Stimulated activated naive CD8-positive, alpha-beta T cell treated with anti-CD3 and anti-CD28 coated beads, Interleukin-15, amount 100 ng/mL, for 72 hours (primary cell): Measurements from ENCODE around the gene NRBP1.
A peak's percentile ranks its signal among the peaks of the same experiment; 100 is the strongest.
"Not testable (repeated sequence)": the region's sequence is repeated elsewhere in the genome, so short reads cannot be mapped to it uniquely, and the experiment has no call there.

Experiments
- ATAC-seq: fragments of 150-1000 bp; cut with Tn5 transposase; 2 replicates; pipeline ENCODE4 v1.10.0; 2021; ENCODE audit warnings: mild to moderate bottlenecking, moderate library complexity
- DNase-seq, 2 donors: peaks; one replicate each; pipeline ENCODE4 v3.0.0; 2021 to 2022
- H3K27ac Mint-ChIP-seq, 2 donors: one replicate each; pipeline ENCODE4 v1.8.0; 2022; ENCODE audit warnings: mild to moderate bottlenecking in 2 of 2, mixed read lengths in 2 of 2, moderate library complexity in 2 of 2
- H3K27me3 Mint-ChIP-seq: one replicate; pipeline ENCODE4 v1.8.0; 2022; ENCODE audit warnings: mixed read lengths
- H3K4me1 Mint-ChIP-seq: one replicate; pipeline ENCODE4 v1.8.0; 2022; ENCODE audit warnings: mild to moderate bottlenecking, mixed read lengths
- H3K4me3 Mint-ChIP-seq, 2 donors: one replicate each; pipeline ENCODE4 v1.8.0; 2022; ENCODE audit warnings: mild to moderate bottlenecking in 2 of 2, mixed read lengths in 2 of 2, moderate library complexity in 1 of 2
- H3K9me3 Mint-ChIP-seq, 2 donors: one replicate each; pipeline ENCODE4 v1.8.0; 2022; ENCODE audit warnings: mixed read lengths in 2 of 2

NRBP1 gene

DNA sequence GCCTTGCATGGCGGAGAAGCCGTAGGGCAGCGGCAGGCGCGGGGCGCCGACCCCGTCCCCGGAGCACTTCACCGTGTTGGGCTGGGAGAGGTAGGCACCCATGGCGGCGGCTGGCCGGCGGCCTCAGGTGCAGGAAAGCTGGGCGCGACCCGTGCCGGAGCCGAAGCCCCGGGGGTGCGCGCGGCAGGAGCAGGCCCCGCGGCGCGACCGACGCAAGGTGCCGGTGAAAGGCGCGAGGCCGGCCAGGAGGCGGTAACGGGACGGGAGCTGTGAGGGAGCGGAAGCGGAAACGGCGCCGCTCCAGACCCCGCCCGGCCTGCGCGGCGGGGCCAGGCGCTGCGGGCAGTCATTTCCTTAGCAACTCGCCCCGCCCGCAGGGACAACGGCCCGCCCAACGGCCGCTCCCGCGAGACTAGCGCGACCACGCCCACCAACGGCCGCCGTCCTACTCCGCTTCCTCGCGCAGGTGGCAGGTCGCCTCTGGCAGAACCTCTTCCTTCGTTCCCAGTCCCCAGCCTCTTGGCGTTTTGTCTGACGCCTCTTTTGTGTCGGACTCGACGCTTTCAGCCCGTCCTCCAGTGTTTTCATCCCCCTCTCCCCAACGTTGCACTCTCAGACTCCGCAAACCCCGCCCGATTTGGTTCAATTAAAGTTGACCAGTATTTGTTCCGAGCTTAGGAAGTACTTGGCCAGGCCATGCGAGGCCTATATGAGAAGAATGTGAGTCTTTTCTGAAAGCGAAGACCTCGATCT lies 18.9 kb upstream of the NRBP1 start, which contains the start of gene PPM1G:
TSS of gene PPM1G (minus strand) at position 271 of the 753 bp plus-strand sequence. CDS start at position 102, 169 bp downstream.
- peaks cover 0 to 4% of the 10 kb centered on the region in 2 donors for H3K9me3 Mint-ChIP-seq

DNA sequence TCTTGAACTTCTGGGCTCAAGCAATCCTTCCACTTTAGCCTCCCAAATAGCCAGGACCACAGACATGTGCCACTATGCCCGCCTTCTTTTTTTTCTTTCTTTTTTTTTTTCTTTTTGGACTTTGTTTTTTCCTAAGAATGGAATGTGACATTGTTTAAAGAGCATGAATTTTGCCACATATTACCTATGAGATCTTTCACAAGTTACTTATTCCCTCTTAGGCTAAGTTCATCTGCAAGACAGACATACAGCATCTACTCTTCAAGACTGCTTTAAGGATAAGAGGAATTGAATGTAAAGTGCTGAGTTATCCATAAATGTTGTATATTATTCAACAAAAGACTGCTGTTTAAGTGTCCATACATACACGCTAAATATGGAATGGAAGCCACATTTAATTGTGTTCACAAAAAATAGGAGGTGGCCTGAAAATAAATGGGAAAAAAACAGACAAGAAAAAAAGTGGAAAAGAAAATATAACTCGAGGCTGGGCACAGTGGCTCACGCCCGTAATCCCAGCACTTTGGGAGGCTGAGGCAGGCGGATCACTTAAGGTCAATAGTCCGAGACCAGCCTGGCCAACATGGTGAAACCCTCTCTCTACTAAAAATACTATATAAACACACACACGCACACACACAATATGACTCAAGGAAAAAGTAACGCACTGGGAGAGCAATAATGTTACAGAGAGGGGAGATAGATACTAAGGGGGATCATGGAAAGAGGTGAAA lies 15.8 kb upstream of the NRBP1 start:
- H3K27me3 Mint-ChIP-seq: peaks cover 7% of the 10 kb centered on the region
- DNase-seq (no peak), ATAC-seq (no peak)
- H3K27ac Mint-ChIP-seq: no peak overlapping the region
- H3K4me3 Mint-ChIP-seq: no peak overlapping the region
- peaks cover 0 to 4% of the 10 kb centered on the region in 2 donors for H3K9me3 Mint-ChIP-seq
- peaks cover 18% of the 10 kb centered on the region for H3K4me1 Mint-ChIP-seq

More for the DNA sequence above, 18.9 kb upstream of the NRBP1 start, which contains the start of gene PPM1G:
- Mint-ChIP-seq H3K4me3 (peak within 1 kb of the TSS; percentile 85 to 98), H3K27me3 (peaks cover 7% of the 10 kb centered on the region), H3K27ac (peak within 1 kb of the TSS; percentile 96 to 97), H3K4me1 (peaks cover 42% of the 10 kb centered on the region)
- DNase-seq: peak; percentile 96
- ATAC-seq: peak; percentile 98

DNA sequence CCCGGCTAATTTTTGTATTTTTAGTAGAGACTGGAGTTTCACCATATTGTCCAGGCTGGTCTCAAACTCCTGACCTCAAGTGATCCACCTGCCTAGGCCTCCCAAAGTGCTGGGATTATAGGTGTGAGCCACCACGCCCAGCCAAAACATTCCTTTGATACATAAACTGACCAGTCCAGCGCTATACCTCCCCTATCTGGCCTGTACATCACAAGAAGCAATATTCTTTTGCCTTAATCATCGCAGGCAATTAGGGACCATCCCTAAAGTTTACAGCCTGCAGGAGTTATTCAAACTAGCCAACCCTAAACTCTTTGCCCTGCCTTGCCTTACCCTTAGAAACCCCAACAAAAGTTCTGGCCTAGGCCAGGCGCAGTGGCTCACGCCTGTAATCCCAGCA lies 12.3 kb upstream of the NRBP1 start:
- ATAC-seq: no peak
- Mint-ChIP-seq H3K4me1 (no peaks in the 10 kb centered on the region), H3K4me3 (no peak overlapping the region), H3K27me3 (peaks cover 7% of the 10 kb centered on the region), H3K9me3 (peaks cover 0 to 4% of the 10 kb centered on the region in 2 donors), H3K27ac (no peak overlapping the region)
- DNase-seq: no peak

DNA sequence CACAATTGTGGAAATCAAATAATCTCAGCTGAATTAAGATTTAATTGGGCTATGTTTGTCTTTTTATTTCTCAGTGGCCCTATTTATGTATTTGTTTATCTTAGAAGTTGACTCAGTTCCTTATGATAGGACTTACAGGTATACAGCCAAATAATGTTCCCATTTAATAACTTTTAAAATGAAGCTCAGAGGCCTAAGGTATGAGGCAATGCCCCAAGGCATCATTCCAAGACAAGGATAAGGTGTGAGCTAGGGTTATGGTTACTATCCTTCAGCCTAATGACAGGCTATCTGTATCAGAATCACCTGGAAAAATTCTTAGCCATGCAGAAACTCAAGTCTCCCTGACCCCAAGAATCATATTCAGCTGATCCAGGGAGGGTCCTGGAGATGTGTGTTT lies 7.4 kb upstream of the NRBP1 start:
- Mint-ChIP-seq H3K4me3 (no peak overlapping the region), H3K9me3 (no peaks in the 10 kb centered on the region), H3K27me3 (no peaks in the 10 kb centered on the region), H3K4me1 (no peaks in the 10 kb centered on the region), H3K27ac (no peak overlapping the region)
- ATAC-seq (no peak), DNase-seq (no peak)

DNA sequence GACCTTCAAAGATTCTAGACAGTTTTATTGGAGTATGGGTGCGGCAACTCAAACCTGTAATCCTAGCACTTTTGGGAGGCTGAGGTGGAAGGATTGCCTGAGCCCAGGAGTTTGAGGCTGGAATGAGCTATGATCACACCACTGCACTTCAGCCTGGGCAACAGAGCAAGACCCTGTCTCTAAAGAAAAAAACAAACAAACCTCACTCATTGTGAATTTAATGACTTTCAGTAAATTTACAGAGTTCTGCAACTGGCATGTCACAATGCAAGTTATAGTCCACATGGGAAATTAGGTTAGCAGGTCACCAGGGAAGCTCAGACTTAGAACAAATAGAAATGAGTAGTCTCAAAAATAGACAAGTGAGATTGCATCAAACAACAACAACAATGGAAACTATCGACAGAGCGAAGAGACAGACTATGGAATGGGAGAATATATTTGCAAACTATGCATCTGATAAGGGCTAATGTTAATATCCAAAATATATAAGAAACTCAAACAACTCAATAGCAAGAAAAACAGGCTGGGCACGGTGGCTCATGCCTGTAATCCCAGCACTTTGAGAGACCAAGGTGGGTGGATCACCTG lies 6.7 kb upstream of the NRBP1 start:
- DNase-seq: no peak
- H3K27ac Mint-ChIP-seq: no peak overlapping the region
- H3K4me1 Mint-ChIP-seq: no peaks in the 10 kb centered on the region
- H3K27me3 Mint-ChIP-seq: no peaks in the 10 kb centered on the region
- ATAC-seq: no peak
- no peaks in the 10 kb centered on the region for H3K9me3 Mint-ChIP-seq
- H3K4me3 Mint-ChIP-seq: no peak overlapping the region

DNA sequence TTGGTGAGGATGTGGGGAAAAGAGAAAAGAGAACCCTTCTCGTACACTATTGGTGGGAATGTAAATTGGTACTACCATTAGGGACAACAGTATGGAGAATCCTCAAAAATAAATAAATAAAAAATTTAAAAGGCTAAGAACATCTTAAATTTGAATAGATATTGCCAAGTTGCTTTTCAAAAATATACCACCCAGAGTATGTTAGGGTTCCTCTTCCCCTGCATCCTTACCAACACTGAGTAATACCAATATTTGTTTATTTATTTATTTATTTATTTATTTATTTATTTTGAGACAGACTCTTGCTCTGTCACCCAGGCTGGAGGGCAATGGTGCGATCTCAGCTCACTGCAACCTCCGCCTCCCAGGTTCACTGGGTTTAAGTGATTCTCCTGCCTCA lies 5.5 kb upstream of the NRBP1 start:
- H3K9me3 Mint-ChIP-seq: no peaks in the 10 kb centered on the region
- H3K27ac Mint-ChIP-seq: no peak overlapping the region
- no peak overlapping the region for H3K4me3 Mint-ChIP-seq
- DNase-seq: no peak
- H3K27me3 Mint-ChIP-seq: no peaks in the 10 kb centered on the region
- H3K4me1 Mint-ChIP-seq: peaks cover 6% of the 10 kb centered on the region
- no peak for ATAC-seq

DNA sequence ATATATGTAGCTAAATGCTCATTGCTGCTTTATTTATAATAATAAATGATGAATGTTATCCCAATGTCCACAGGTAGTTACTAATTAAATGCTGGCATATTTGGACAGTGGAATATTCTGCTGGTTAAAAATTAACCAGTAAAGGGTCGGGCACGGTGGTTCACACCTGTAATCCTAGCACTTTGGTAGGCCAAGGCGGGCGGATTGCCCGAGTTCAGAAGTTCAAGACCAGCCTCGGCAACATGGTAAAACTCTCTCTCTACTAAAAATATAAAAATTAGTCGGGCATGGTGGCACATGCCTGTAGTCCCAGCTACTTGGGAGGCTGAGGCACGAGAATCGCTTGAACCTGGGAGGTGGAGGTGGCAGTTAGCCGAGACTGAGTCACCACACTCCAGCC lies 3.4 kb upstream of the NRBP1 start:
- not testable (repeated sequence) for H3K27ac Mint-ChIP-seq, H3K27me3 Mint-ChIP-seq, H3K4me3 Mint-ChIP-seq, DNase-seq, H3K9me3 Mint-ChIP-seq, ATAC-seq
- H3K4me1 Mint-ChIP-seq: peaks cover 17% of the 10 kb centered on the region

DNA sequence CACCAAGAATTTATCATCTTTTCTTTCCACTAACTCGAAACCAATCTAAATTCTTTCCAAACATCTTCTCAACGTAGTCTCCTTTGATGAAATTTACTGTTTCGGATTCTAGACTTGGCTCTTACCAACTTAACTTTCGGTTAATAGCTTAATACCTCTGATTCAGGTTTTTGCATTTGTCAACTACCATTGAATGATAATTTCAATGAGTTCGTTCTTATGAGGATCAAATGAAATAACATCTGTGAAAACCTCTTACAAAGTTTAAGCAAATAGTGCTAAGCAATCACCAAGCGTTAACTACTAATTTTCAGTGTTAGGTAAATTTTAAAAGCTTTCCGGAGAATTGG lies 593 bp upstream of the NRBP1 start:
- no peaks in the 10 kb centered on the region for H3K27me3 Mint-ChIP-seq
- peaks cover 34% of the 10 kb centered on the region for H3K4me1 Mint-ChIP-seq
- no peak for ATAC-seq
- no peaks in the 10 kb centered on the region for H3K9me3 Mint-ChIP-seq
- H3K4me3 Mint-ChIP-seq: peak overlapping the region; percentile 97
- H3K27ac Mint-ChIP-seq: no peak overlapping the region
- DNase-seq: no peak

DNA sequence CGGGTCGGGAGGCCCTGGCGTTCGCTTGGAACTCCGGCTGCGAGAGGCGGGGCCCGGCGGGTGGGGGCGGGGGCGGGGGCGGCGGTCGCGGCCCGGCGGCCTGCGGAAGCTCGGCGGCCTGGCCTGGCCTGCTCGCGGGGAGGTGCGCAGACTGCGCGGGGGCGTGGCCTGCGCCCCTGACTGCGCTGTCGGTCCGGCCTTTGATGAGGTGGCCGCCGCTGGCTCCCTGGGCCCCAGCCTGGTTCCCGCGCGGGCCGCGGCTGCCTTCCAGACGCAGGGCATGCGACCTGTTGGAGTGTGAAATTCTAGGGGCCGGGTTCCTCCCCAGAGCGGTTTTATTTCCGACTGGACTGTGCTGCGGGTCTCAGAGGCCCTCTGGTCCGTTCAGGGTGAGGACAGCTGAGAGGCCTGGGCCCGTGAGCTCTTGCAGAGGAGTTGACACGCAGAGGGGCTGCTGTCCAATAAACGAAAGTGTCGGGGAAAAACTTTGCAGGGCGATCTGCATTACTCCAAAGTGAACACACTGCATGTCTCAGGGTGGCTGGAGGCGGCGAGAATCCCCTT lies 629 bp downstream of the NRBP1 start:
- no peaks in the 10 kb centered on the region for H3K27me3 Mint-ChIP-seq
- peak overlapping the region; percentile 98 to 99 for H3K27ac Mint-ChIP-seq
- peak overlapping the region; percentile 97 to 99 for H3K4me3 Mint-ChIP-seq
- ATAC-seq (peak; percentile 87), DNase-seq (peak; percentile 82 to 83)
- no peaks in the 10 kb centered on the region for H3K9me3 Mint-ChIP-seq
- H3K4me1 Mint-ChIP-seq: peaks cover 34% of the 10 kb centered on the region

DNA sequence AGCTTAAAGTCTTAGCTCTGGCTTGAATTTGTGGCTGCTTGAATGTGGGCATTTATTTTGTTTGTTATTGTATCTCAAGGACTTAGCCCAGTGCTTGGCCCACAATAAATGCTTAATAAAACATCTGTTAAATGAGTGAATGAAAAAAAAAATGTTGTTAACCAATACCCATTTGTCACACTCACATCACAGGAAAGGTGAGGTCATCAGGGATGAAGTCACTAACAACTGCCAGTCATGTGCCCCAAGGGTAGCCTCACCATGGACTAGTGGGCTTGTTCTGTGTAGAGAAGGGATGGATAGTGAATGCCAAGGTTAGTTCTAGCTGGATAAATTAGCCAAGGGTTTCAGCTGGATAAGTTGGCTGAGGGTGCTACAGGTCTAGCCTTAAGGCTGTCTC lies 3.0 kb downstream of the NRBP1 start:
- Mint-ChIP-seq H3K9me3 (no peaks in the 10 kb centered on the region), H3K27ac (peak overlapping the region; percentile 50 to 85), H3K4me3 (peak overlapping the region; percentile 51 to 99), H3K27me3 (no peaks in the 10 kb centered on the region), H3K4me1 (peaks cover 34% of the 10 kb centered on the region)
- DNase-seq (peak in 1 of 2 donors; percentile 36), ATAC-seq (no peak)

DNA sequence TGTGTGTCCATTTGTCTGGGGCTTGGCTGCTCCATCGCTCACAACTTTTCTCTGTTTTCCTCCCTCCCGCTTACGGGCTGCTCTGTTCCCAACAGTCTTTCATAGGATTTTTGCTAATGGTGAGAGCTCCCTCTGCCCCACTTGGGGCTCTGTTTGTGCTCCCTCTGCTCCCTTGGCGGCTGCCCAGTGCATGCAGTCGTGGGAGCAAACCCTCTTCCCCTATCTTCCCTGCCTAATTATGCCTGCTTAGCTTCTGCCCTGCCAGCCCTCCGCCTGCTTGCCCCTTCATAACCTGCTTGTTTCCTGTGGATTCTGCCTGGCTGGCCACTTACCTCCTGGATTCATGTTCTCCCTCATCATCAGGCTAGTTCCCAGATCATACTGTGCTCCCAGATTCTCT lies 7.2 kb downstream of the NRBP1 start:
- no peak for ATAC-seq
- Mint-ChIP-seq H3K4me3 (no peak overlapping the region), H3K27me3 (no peaks in the 10 kb centered on the region), H3K9me3 (no peaks in the 10 kb centered on the region), H3K4me1 (peaks cover 11% of the 10 kb centered on the region), H3K27ac (peak overlapping the region; percentile 34 to 61)
- no peak for DNase-seq

DNA sequence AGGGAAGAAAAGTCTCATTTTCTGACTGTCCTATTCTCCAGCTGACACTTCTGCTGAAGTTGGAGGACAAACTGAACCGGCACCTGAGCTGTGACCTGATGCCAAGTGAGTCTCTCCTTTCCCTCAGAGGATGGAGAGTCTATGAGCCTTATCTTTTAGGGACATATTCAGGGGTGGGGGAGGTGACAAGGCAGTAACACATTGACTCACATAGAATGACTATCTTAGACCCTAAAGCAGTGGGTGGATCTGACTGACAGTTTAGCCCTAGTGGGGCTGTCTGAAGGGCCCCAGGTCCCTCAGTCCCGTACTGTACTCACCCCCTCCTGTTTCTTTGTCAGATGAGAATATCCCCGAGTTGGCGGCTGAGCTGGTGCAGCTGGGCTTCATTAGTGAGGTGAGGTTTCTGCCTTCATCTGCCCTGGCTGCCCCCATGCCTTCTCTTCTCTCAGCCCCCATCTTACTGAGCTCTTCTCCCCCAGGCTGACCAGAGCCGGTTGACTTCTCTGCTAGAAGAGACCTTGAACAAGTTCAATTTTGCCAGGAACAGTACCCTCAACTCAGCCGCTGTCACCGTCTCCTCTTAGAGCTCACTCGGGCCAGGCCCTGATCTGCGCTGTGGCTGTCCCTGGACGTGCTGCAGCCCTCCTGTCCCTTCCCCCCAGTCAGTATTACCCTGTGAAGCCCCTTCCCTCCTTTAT lies 12.9 kb downstream of the NRBP1 start:
- Mint-ChIP-seq H3K27ac (peak overlapping the region in 1 of 2 donors; percentile 61), H3K27me3 (no peaks in the 10 kb centered on the region), H3K4me3 (no peak overlapping the region), H3K4me1 (peaks cover 8% of the 10 kb centered on the region), H3K9me3 (no peaks in the 10 kb centered on the region)
- DNase-seq (no peak), ATAC-seq (no peak)

DNA sequence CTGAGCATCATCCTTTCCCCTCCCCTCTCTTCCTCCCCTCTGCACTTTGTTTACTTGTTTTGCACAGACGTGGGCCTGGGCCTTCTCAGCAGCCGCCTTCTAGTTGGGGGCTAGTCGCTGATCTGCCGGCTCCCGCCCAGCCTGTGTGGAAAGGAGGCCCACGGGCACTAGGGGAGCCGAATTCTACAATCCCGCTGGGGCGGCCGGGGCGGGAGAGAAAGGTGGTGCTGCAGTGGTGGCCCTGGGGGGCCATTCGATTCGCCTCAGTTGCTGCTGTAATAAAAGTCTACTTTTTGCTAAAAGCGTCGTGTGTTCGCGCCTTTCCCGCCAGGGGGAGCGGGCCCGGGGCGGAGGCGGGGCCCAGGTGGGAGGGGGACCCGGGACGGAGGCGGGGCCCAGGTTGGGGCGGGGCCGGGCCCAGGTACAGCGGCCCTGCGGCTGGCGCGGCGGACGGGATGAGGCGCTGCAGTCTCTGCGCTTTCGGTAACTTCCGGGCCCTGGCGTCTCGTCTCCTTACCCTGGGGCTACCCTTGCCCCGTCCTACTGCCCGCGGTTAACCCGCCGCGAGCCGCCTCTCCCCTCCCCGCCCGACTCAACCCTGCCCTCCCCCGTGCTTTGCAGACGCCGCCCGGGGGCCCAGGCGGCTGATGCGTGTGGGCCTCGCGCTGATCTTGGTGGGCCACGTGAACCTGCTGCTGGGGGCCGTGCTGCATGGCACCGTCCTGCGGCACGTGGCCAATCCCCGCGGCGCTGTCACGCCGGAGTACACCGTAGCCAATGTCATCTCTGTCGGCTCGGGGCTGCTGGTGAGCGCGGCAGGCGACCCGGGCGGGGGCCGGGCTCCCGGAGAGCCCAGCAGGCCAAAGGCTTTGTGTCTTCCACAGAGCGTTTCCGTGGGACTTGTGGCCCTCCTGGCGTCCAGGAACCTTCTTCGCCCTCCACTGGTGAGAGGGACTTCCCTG lies 13.8 kb downstream of the NRBP1 start, which contains the start of gene KRTCAP3:
TSS of gene KRTCAP3 (plus strand) at position 424 of the 962 bp plus-strand sequence. CDS start at position 456, 32 bp downstream.
- peaks cover 8% of the 10 kb centered on the region for H3K4me1 Mint-ChIP-seq
- H3K27ac Mint-ChIP-seq: peak within 1 kb of the TSS; percentile 28 to 61
- H3K9me3 Mint-ChIP-seq: no peaks in the 10 kb centered on the region
- H3K27me3 Mint-ChIP-seq: no peaks in the 10 kb centered on the region
- H3K4me3 Mint-ChIP-seq: no peak within 1 kb of the TSS
- peak; percentile 55 for ATAC-seq
- no peak for DNase-seq

DNA sequence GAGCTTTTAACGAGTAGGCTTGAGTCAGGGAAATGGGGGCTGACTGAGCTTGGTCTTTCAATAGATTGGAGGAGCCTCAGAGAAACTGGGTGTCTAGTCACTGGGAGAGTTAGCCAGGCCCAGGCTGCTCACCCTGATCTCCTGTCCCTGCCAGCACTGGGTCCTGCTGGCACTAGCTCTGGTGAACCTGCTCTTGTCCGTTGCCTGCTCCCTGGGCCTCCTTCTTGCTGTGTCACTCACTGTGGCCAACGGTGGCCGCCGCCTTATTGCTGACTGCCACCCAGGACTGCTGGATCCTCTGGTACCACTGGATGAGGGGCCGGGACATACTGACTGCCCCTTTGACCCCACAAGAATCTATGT lies 14.5 kb downstream of the NRBP1 start:
- H3K9me3 Mint-ChIP-seq: no peaks in the 10 kb centered on the region
- peak overlapping the region in 1 of 2 donors; percentile 28 for H3K27ac Mint-ChIP-seq
- H3K27me3 Mint-ChIP-seq: no peaks in the 10 kb centered on the region
- ATAC-seq (peak; percentile 8), DNase-seq (no peak)
- H3K4me1 Mint-ChIP-seq: peaks cover 8% of the 10 kb centered on the region
- H3K4me3 Mint-ChIP-seq: no peak overlapping the region
